ENCODE data around the gene FBXO48.

The FBXO48 gene

GRCh38 chr2:68412127-68412819 lies 54.8 kb downstream of the FBXO48 start:
- CTCF ChIA-PET = no interaction called here
- POLR2A ChIA-PET = no interaction called here
- TF ChIP-seq ELF4 (IDR thresholded peaks at IDR 0.05) (no peak), NFRKB (IDR thresholded peaks at IDR 0.05) (no peak), L3MBTL2 (conservative IDR thresholded peaks at IDR 0.05) (no peak), CTBP1 (IDR thresholded peaks at IDR 0.05; ENCODE audit: borderline replicate concordance) (no peak), TARDBP (IDR thresholded peaks at IDR 0.05) (no peak), BHLHE40 (IDR thresholded peaks at IDR 0.05; ENCODE audit: borderline replicate concordance) (no peak), HDGF (IDR thresholded peaks at IDR 0.05; ENCODE audit: borderline replicate concordance) (no peak)
- DNase-seq (ENCODE audit: extremely low spot score) = no peak

GRCh38 chr2:68411397-68412126 lies 55.5 kb downstream of the FBXO48 start:
- CTCF ChIA-PET = interaction anchor here (0.6 kb wide), 1 partner anchor 29 kb away, joined by 7 read pairs; no protein-coding TSS in a partner anchor
- no peak for TF ChIP-seq LEF1 (IDR thresholded peaks at IDR 0.05; ENCODE audit: borderline replicate concordance)
- TF ChIP-seq FOXK2 (IDR thresholded peaks at IDR 0.05) = no peak
- DNase-seq (ENCODE audit: extremely low spot score) = no peak
- POLR2A ChIA-PET = no interaction called here

All from HEK293T (cell line).